NCI-H510A treated with DMSO at 0.1 percent for 48 hours (cell line): Measurements from ENCODE around the gene CARMIL1.
A peak's percentile ranks its signal among the peaks of the same experiment; 100 is the strongest.

Experiments used
- DNase-seq: peaks from one replicate; lab custom pipeline; 2025; lab: John Stamatoyannopoulos, UW

The CARMIL1 gene

DNA sequence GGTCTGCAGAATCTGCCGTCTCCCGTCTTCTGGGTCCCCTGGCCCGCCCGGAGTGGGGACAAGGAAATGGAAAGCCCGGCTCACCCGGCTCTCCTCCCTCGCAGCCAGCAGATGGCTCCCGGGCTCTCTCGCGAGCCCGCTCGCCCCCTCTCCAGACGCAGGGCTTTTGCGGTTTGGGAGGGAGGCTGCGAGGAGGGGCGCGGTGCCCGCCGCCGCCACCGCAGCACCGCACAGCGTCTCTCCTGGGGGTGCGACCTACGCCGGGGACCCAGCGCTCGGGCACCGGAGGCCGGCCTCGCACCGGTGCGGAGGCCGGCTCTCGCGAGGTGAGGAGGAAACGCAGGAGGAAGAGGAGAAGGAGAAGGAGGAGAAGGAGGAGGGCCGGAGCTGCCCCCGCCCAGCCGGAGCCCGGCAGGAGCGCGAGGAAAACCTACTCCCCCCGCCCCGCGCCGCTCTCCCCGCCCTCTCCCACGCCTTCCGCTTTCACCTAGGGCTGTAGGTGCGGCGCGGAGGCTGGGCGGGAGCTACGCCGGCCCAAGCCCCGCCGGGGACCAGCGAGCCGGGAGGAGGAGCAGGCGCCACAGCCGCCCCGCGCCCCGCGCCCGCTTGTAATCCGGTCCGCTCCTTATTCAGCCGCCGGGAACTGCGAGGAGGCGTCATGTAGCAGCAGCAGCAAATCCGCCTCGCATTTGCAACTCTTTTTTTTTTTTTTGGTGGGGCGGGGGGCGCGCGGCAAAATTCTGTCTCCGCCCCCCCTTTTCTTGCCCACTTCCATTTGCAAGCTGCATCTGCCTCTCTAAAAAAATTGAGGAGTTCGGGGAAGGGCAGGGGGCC is at the start of gene CARMIL1:
Gene CARMIL1 (plus strand): TSS at position 461 of the 834 bp plus-strand sequence. CDS start 422 bp downstream, outside the sequence.
- peak; percentile 93 for DNase-seq

DNA sequence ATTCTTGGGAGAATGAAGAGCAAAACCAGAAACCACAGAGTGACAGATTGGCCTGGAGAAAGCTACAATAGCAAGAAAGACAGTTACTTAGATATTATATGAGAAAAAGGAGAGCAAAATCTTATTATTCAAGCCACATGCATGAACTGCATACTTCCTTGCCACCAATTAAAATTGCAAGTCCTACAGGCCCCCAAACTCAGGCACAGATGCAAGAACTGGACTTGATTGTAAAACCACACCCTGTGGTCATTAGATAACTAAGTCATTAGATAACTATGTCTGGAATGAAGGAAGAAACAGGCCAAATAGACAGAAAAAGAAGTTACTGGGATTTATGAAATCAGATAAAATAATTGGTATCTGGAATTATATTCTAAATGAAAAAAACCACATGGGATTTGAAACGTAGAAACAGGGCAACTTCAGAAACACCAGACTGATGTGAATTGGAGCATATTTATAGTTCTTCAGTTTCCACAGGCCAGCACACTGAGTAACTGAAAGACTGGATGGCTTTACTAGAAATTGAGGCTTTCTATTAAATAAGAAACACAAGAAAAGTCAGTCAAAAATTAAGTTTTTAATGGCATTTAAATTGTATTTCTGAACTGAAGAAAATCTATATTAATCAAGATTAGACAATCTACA is 49.4 kb upstream of the CARMIL1 start:
- no peak for DNase-seq

- DNase-seq: no peak
Observed at GRCh38 chr6:25232479-25232878, 46.7 kb upstream of the CARMIL1 start.

GRCh38 chr6:25233226-25233625 is 45.9 kb upstream of the CARMIL1 start:
- no peak for DNase-seq

DNA sequence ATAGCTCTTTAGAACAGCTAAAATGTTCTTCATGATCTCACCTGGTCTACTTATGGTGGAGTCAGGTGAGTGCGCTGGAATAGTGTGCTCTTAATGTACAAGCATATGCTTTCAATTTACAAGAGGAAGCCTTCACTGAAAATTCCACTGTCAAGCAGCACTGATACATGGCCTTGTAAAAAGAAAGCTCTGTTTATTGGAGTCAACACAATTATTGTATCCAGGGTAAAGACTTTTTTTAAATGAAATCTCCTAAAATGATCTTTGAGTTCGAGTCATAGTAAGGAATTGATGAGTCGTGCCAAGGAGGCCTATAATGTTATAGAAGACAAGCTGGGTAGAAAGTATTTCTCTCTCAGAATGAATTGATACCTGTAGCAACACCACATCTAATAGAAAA is 41.6 kb upstream of the CARMIL1 start:
- no peak for DNase-seq

GRCh38 chr6:25239059-25239458 is 40.1 kb upstream of the CARMIL1 start:
- DNase-seq: no peak

DNA sequence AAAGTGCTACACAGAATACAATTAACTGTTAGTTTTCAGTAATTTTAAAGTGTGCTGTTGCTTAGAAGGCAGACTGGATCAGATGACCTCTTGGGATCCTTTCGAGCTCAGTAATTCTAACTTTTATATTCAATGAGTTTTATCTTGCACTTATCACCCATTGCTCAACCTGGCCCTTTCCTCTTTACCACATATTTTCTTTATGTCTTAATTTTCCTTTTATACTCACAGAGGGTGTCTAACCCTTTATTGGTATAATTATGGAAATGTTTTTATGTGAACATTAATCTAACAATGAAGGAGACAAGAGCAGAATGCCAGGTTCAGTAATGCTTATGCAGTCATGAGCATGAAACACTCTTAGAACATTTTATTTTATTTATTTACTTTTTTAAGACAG is 39.7 kb upstream of the CARMIL1 start:
- no peak for DNase-seq

GRCh38 chr6:25242567-25242966 is 36.6 kb upstream of the CARMIL1 start:
- no peak for DNase-seq

- DNase-seq: no peak
Observed at GRCh38 chr6:25244865-25245264, 34.3 kb upstream of the CARMIL1 start.

DNA sequence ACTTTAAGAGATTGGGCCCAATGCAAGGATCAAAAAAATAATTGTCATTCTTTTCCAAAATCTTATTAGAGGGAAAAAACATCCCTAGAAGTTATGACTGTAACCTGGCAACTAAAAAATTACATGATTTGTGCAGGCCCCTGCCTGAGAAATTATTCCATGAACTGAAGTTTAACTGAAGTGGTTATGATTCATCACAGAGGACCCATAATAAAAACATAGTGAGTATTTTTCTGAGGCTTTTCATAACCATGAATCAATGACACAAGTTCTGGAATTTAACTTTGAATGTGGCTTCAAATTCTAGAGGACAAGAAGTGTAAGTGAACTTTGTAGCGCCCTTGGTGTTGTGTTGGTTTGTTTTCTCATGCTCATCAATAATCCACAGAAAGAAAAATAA is 31.1 kb upstream of the CARMIL1 start:
- no peak for DNase-seq

DNA sequence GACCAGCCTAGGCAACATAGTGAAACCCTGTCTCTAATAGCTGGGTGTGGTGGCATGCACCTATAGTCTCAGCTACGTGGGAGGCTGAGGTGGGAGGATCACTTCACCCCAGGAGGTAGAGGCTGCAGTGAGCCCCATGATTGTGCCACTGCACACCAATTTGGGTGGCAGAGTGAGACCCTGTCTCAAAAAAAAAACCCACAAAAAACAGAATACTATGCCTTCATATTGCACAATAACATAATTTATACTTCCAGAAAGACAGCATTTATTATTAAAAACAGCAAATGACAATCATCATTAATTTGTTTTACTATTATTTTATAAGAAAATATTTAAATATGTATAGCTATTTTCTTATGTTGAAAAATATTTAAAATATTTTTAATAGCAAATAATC is 30.0 kb upstream of the CARMIL1 start:
- DNase-seq: no peak

GRCh38 chr6:25250878-25251277 is 28.3 kb upstream of the CARMIL1 start:
- DNase-seq: no peak

- DNase-seq: no peak
Observed at GRCh38 chr6:25251426-25251825, 27.7 kb upstream of the CARMIL1 start.

DNA sequence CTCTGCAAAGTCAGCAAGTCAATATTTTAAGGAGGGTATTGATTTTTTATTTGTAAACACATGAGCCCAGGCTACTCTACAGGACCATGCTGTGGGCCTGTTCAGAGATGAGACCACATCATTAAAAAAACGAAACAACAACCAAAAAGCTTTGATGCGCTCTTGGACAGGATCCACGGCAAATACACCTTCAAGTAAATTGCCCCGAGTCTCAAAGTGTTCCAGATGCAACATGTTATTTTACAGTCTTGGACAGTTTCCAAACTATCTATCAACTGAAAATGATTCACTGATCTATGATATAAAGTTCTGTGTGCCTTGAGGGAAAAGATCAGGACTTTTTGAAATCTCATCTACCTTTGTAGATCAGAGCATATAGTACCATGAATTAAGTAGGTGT is 25.8 kb upstream of the CARMIL1 start:
- DNase-seq: no peak

- no peak for DNase-seq
Observed at GRCh38 chr6:25254671-25255070, 24.5 kb upstream of the CARMIL1 start.

GRCh38 chr6:25257686-25258348 is 21.4 kb upstream of the CARMIL1 start:
- no peak for DNase-seq

- DNase-seq: no peak
Observed at GRCh38 chr6:25259756-25260155, 19.4 kb upstream of the CARMIL1 start.

- DNase-seq: no peak
Observed at GRCh38 chr6:25263657-25264056, 15.5 kb upstream of the CARMIL1 start.

- no peak for DNase-seq
Observed at GRCh38 chr6:25266456-25267100, 12.6 kb upstream of the CARMIL1 start.

DNA sequence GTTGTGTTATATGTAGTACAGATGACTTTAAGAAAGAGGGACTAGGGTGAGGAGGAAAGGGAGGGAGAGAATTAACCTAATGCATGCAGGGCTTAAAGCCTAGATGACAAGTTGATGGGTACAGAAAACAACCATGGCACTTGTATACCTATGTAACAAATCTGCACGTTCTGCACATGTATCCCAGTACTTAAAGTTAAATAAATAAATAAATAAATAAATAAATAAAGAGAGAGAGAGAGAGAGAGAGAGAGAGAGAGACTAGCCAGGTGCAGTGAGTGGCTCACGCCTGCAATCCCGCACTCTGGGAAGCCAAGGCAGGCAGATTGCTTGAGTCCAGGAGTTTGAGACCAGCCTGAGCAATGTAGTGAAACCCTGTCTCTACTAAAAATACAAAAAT is 11.5 kb upstream of the CARMIL1 start:
- DNase-seq: no peak

DNA sequence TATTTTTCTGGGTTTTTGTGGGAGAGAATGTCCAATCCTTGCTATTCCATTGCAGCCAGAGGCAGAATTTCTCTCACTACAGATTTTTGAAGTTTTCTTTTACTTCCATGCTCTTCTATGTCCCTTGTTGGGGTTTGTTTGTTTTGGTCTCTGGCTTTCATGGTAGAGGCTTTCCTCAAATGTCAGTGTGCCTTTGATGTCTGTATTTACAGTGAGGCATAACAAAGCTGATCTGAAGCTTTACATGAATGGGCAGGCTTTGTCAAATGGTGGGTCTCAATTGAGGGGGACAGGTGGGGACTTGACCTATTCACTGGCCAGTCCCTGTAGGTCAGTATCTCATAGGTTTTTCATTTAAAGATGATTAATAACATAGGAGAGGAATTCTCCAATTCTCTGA is 8.6 kb upstream of the CARMIL1 start:
- peak; percentile 9 for DNase-seq

GRCh38 chr6:25275436-25275835 is 3.7 kb upstream of the CARMIL1 start:
- no peak for DNase-seq

GRCh38 chr6:25277386-25277785 is 1.8 kb upstream of the CARMIL1 start:
- DNase-seq: no peak
